Hindlimb muscle (tissue), 1 donor: ENCODE measurements around the gene DGKB. TPM values are rescaled to one million over a fixed set of nuclear protein-coding genes. Genes with fewer than 3 reads are reported as not detected.
"Not testable (repeated sequence)": the region's sequence is repeated elsewhere in the genome, so short reads cannot be mapped to it uniquely, and the experiment has no call there.

Source experiments
- DNase-seq: peaks from one replicate; pipeline ENCODE4 v3.0.0-alpha.2; 2013
- polyA plus RNA-seq: library from polyadenylated mRNA; unstranded; fragments of 120-200 nt; gene quantifications from one replicate; pipeline ENCODE4 v1.2.1, GENCODE V29; 2013; ENCODE audit not compliant: insufficient read length

DGKB gene
- polyA plus RNA-seq, 1 donor: 0.35 TPM

DNA sequence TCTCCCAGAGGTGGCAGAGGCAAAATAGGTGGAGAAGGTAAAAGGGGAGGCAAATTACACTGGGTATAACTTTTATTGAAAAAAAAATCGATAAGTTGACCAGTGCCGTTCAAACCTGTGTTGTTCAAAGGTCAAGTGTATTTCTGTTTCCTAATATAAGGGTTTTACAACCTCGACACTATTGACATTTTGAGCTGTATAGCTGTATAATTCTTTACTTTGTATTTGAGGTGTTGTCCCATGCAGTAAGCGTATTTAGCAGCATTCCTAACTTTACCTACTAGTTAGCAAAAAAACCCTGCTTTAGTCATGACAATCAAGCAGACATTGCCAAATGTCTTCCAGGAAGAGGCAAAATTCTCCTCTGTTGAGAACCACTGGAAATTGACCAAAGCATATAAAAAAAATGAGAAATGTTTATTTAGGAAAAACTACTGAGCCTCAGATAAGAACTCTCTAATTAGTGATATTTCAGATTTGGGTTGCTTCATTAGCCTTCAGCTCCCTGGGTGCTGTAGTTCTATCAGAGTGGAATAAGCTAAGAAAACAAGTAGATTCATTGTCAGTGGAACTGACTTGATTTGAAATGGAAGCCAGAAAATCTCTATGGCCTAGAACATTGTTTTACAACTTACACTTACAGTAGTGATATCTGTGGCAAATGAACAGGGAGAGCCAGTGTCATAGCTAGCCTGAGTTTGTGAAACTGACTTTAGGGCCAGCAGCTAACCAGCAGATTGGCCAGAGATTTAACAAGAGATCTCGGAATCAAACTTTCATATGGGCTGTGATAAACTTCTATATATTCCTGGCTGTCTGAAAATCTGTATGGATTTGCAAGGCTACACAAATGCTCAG is 331.6 kb downstream of the DGKB start:
- DNase-seq: no peak

DNA sequence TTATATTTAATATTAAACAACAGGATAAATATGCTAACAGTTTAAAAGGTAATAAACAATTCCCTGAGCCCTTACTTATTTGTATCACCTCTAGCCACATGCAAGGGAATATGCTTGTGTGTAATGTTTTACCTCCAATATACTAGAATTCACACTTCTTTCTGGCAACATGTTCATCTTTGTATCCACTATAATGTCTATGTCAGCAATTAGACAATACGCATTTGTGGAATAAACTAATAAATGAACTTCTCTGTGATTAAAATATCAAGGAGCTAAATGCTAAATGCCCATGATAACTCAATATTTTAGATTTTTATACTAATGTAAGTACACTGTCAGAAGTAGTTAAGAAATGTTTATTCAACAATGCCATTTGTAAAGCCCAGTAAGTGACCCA is 350.5 kb downstream of the DGKB start:
- DNase-seq: no peak

DNA sequence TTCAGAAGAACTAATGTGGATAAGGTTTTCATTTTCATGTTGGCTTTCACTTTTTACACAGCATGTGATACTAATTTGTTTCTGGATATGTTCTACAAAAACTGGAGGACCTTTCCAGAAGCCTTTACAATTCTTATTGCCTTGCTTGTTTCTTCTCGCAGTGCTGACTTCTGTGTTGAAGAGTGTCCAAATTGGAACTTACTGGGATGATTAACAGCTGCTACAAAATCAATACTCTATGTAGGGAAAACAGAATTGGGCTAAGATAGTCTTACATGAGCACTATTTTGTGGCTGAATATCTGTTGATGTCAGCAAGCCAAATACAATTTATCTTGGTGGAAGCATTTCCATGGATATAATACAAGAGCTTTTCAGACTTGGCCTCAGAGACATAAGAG is 351.2 kb downstream of the DGKB start:
- DNase-seq: peak; percentile 64

DNA sequence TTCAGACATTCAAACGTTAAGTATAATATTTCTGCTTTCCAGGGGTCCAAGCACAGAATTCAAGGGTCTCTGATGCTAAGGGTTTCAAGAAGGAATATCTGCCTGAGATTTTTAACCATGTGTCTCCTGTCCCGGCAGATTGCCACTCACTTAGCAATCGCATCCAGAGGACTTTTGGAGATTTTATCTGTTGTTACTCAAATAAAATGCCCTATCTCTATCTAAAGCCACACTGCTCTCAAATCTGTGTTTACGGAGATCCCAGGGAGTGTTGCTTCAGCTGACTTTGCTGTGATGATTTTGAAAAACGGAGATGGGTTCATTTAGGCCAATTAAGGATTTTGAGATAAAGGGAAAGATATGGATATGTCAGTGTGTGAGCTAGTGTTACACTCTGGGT is 359.9 kb downstream of the DGKB start:
- DNase-seq: no peak

DNA sequence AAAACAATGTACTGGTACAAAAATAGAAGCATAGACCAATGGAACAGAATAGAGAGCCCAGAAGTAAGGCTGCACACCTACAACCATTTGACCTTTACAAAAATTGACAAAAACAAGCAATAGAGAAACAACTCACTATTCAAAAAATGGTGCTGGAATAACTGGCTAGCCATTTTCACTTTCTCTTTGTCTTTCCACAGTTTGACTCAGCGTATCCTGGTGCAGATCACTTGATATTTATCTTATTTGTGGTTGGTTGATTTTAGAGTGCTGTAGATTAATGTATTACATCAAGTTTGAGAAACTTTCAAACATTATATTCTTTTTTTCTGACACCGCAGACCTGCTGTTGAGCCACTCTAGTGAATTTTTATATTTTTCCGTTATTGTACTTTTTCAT is 381.4 kb downstream of the DGKB start:
- no peak for DNase-seq

DNA sequence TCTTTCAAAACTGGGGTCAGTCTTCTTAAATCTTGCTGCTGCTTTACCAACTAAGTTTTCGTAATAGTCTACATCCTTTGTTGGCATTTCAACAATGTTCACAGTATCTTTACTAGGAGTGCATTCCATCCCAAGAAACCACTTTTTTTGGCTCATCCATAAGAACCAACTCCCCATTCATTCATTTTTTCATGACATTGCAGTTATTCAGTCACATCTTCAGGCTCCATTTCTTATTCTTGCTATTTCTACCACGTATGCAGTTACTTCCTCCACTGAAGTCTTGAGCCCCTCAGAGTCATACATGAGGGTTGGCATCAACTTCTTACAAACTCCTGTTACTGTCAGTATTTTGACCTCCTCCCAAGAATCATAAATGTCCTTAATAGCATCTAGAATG is 392.3 kb downstream of the DGKB start:
- DNase-seq: no peak

DNA sequence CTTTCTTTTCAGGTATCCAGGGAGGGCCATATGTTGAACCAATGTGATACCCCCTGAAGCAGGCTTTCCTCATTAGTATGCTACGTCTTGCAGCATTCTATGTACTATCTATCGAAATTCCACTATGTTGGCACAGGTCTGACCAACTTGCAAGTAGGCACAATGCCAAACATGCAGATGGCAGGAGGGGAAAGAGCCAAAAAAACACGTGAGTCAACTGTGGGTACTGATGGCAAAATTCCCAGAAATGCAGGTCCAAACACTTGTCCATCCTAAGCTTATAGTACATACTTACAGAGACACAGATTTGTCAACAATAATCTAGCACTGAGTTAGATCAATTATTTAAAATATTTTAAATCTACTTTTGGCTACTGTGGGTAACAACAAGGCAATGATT is 394.9 kb downstream of the DGKB start:
- peak; percentile 29 for DNase-seq

DNA sequence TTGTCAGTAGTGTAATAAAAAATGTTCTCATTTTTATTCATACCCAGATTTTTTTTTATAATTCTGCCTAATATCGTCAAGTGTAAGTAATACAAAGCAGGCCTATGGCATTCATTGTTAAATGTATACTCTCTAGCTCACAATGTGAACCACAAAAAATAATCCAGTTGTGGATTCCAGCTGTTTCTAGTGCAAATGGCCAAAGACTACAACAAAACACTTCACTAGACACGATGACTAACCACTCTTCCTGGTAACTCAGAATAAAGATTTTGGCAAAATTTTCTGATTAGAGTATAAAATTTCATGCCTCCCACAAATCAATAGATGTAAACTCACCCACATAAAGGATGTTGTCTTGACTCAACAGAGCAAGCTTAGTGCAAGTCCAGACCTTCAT is 396.6 kb downstream of the DGKB start:
- DNase-seq: no peak

DNA sequence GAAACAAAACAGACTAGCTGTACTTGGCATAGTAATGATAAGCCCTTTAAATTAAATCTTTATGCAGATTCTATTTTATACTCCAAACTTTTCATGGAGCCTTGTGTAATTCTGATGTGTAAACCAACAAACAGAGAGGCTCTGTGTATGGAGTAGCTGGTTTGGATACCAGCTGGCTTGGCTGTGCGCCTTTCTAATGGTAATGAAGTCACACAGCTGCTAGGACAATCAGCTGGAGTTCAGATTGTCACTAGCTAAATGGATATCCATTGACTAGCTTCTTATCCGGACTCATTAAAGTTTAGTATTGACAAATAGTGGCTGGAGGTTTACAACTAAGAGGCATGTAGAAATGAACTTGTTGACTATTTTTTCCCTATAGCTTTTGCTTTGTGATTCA is 398.4 kb downstream of the DGKB start:
- peak; percentile 29 for DNase-seq

DNA sequence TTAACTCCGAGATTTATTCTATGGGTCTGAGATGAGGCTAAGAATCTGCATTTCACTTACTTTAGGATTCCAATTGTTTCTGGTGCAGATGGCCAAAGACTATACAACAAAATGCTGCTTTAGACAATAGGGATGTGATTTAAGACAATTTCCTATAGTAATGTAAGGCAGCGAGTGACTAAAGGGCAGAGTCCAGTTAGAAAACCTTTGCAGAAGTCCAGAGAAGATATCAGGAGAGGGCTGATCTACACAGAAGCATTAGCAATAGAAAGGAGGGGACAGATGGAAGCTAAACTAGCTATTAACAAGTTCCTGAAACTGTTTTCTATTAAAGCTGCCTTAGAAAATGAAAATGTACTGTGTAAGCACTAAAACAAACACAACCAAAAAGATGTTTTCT is 398.9 kb downstream of the DGKB start:
- no peak for DNase-seq

DNA sequence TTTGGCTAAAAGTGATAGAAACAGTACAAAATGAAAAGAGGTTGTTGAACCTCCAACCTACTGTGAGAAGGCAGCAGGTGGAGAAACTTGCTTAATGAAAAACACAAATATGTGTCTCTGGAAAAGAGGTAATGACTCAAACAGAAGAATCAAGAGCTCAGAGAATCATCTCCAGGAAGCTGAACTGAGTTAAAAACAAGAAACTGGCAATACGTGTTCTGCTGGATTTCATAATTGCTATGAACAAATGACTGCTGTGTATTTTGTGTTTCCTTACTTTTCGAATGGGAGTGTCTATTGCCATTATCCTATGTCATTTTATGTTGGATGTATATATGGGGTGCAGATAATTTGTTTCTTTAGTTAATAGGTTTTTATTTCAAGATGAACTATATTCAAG is 401.1 kb downstream of the DGKB start:
- DNase-seq: no peak

DNA sequence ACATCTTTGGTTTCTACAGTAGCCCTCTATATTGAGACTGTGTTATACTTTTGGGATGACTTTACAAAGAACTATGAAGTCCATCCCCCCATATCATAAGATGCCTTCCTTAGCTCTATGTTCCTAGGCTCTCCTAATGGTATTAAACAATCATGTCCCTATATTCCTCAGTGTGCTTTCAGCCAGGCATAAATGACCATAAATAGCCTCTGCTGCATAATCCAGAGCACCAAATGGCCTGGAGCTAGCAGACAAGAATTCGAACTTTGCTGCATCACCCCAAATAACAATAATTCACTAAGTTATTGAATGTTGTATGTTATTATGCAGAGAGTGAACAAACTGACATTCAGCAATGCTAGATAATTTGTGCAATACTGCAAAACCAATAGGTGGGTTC is 405.2 kb downstream of the DGKB start:
- DNase-seq: no peak

DNA sequence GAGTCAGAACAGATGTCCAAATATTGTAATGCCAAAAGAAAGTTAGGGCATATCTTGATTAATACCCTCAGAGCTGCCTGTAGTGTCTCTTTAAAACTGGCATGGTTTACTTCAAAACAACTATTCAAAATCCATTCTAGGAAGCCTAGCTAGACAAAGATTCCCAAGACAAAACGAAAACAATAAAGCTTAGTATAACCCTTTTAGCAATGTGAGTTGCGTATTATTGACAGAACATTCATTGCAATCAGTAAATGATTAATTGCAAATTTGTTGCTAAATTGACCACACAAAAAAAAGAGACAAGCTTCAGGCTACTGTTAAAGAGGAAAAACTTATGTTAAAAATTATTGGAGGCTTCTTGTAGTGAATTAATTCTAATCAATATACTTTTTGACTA is 406.9 kb downstream of the DGKB start:
- DNase-seq: no peak

DNA sequence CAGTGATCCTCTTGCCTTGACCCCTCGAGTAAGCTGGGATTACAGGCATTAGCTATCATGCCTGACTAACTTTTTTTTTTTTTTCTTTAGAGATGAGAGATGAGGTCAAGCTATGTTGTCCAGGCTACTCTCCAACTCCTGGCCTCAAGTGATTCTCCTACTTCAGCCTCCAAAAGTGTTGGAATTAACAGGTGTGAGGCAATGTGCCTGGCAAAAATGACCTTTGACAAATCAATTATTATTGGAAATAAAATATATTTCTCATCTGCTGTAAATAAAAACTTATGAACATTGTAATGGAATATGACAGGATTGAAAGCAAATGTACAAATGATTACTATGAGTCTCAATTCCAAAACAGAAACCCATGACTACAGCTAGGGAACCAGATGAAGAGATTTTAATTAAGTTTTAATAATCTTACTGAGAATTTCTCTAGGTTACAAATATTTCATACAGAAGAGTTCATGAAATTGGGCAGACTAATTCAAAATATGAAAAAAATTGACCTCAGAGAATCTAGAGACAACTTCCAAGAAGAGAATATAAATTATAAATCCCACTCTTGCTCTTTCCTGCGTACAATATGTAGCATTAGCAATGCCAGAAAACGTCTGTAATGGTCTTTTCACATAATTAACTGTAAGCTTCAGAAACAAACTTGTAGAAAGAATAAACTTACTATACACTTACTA is 414.7 kb downstream of the DGKB start:
- no peak for DNase-seq

DNA sequence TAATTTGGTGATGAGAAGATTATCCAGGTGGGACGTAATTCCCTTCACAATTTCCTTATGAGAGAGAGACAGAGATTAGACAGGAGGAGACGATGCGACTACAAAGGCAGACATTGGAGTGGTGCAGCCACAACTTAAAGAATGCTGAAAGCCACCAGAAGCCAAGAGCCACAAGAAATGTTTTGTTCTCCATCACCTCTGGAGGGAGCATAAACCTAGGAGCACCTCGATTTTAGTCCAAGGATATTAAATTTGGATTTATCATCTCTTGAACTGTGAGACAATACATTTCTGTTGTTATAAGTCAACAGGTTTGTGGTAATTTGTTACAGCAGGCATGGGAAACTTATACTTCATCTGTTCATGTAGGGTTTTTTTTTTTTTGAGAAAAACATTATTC is 418.9 kb downstream of the DGKB start:
- DNase-seq: no peak

DNA sequence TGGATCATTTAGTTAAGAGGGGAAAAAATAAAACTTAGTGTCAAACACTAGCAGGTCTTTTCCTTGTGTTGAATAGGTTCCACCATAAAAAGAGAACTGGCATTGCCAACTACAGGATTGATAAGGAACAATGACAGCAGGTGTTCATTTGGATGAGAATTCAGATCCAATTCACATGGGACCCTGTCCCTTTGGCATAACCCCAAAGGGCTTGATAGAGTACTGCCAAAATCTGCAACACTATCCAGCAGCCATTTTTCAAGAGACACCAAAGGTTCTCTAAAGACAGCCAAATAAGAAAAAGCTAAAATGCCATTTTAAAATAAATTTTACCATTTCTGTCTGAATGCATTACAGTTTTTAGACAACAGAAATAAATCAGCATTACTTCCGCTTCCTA is 422.3 kb downstream of the DGKB start:
- DNase-seq: no peak

DNA sequence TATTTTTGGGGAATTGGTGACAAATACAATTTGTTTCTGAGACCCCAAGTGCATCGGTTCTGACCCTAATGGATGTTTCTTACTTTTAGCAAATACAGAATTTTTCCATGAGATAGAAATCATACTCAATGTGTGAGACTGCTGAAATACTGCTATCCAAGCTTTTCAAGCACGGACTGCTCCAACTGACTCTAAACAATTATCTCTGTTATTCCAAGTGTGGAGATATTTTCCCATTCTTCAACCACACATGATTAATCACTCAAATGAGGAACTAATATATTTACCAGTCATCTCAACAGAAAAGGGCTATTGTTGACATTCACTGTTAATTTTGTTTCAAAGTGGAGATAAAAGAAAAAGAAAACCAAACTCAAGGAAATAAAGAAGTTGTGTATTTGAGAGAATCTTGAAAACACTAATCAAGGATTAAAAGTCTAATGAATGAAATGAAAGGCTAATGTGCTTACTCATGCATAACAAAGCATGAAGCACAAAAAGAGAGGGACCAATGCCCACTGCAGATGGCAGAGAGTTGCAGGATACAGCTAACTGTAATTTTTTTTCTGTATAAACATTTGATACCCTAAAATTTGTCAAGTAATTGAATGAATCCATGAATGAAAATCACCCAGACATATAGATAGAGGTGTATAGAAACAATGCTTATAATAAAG is 423.6 kb downstream of the DGKB start:
- no peak for DNase-seq

DNA sequence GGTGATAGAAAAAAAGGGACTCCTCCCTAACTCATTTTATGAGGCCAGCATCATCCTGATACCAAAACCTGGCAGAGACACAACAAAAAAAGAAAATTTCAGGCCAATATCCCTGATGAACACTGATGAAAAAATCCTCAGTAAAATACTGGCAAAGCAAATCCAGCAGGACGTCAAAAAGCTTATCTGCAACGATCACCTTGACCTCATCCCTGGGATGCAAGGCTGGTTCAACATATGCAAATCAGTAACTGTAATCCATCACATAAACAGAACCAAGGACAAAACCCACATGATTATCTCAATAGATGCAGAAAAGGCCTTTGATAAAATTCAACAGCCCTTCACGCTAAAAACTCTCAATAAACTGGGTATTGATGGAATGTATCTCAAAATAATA is 440.8 kb downstream of the DGKB start:
- not testable (repeated sequence) for DNase-seq

DNA sequence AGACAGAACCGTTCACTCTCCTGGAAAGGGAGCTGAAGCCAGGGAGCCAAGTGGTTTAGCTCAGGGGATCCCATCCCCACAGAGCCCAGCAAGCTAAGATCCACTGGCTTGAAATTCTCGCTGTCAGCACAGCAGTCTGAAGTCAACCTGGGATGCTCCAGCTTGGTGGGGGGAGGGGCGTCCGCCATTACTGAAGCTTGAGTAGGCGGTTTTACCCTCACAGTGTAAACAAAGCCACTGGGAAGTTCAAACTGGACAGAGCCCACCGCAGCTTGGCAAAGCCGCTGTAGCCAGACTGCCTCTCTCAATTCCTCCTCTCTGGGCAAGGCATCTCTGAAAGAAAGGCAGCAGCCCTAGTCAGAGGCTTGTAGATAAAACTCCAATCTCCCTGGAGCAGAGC is 443.7 kb downstream of the DGKB start:
- not testable (repeated sequence) for DNase-seq

DNA sequence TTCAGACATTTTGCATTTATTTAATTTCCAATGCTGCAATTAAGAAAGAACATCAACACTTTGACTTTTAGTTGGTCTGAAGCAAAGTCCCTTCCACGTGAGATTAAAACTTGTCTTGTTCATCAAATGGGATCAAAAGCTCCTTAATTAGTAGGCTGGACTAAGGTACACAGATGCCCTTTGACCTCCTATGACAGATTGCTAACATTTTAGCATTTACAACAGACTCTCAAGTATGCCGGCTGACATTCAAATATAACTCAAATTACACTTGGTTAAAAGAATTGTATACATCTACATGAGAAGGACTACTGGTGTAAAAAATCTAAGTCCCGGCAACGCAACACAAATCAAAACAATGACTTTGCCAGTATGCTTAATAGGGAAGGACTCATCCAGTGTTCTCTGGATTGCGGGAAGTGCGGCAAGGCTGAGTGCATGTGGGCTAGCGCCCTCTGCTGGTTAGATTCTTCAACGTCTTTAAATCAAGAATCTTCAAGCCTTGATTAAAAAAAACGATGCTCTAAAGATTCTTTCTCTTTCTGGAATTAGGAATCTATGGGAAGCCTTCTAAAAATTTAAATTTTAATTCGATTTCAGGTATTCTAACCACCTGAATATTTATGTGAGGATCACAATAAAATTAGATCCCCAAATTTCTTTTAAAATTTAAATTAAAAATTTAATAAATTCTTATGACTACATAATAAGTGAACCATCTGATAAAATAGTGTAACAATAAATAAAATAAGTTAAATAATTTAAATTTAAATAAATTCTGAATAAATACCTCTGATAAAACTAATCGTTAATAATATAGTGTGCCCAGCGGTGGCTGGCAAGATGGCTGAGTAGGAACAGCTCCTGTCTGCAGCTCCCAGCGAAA is 444.7 kb downstream of the DGKB start:
- peak; percentile 80 for DNase-seq

DNA sequence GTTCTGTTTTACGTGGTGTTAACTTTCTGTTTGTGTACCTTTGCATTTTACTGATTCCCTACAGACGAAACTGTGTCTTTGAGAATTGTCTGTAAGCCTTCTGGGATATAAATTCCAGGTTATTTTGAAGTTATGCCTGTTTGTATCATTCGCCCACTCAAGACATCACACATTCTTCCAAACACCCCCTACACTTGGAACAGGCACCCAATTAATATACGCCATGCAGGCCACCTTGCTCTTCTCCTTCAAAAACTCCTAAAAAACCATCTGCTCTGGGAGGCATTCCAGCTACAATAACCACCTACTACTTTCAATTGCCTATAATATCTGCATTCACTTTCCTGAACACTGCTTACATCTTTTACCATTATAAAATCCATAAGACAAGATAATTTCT is 453.3 kb downstream of the DGKB start:
- DNase-seq: no peak

DNA sequence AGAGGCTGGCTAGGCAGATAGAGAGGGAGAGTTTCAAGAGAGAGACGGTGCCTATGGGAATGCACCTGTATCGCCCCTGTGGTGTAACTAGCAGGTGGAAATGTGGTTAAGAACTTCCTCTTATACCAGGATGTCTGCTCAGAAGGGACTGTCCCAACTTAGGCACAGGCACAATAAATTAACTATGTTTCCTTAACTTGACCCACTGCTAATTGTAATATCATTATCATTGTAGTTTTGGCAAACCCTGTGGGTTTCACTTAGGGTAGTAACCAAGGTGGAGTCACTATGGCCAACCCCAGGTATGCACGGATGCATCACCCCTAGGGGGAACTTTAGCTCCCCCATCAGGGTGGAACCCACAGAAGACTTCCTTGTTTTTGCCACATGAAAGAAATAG is 455.7 kb downstream of the DGKB start:
- DNase-seq: no peak

DNA sequence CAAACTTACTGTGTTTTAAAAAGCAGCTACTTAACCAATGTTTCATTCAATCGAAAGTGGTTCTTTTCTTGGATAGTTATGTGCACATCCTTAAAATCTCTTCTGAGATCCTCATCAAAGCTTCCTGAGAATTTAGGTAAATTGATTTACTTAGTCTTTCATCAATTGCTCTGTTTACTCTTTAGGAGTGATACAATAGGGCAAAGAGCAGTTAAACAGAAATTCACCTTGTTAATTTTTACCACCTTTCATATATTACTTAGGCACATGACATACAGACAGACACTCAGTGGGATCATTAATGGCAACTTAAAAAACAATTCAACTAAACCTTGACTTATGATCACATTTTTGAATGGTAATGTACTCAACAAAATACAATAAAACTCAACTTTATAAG is 456.3 kb downstream of the DGKB start:
- no peak for DNase-seq
